K562 (cell line): ENCODE results near the gene CKS2. TPM values are rescaled to one million over a fixed set of nuclear protein-coding genes. Genes with fewer than 3 reads are reported as not detected.

Experiments used
- ATAC-seq: fragments of 200-7000 bp; cut with Tn5 transposase; 3 replicates; pipeline ENCODE4 v1.9.1; 2020; ENCODE audit warnings: moderate library complexity
- BruUV-seq: library from RNA; stranded (reverse); fragments of 400-500 nt; replicated peaks from 2 replicates; lab custom pipeline; 2021; lab: Mats Ljungman, UMichigan
- CTCF ChIA-PET: fragments of 300-600 bp; formaldehyde crosslinking; extraction: SDS; loops from one replicate; lab custom pipeline; 2021; ENCODE audit warnings: low intra/inter-chr PET ratio; lab: Yijun Ruan, JAX
- POLR2A ChIA-PET: fragments of 300-600, 350-650 bp; sonication (Branson Sonifier 250); formaldehyde crosslinking; extraction: SDS; loops from one replicate; lab custom pipeline; 2021; ENCODE audit warnings: antibody characterized with exemption, inconsistent platforms; lab: Yijun Ruan, JAX
- DNase-seq, 4 experiments: peaks; one replicate each; pipeline versions ENCODE4 v3.0.0 to v3.0.0-alpha.2; 2011 to 2018; ENCODE audit warnings: low spot score in 3 of 4, mixed read lengths in 3 of 4; ENCODE audit errors: extremely low read depth in 1 of 4
- FAIRE-seq: peaks from 2 replicates; lab custom pipeline; 2011; peaks lifted over from hg19 to GRCh38; lab: Jason Lieb, UNC
- H2AFZ ChIP-seq: 2 replicates; pipeline ENCODE4 v1.6.0; 2011; ENCODE audit warnings: low read depth, low read length, control low read depth, inconsistent platforms
- H3K27ac ChIP-seq: fragments of 200-600 bp; 3 replicates; pipeline ENCODE4 v1.8.0; 2011; ENCODE audit warnings: low read depth, mild to moderate bottlenecking, control low read depth, inconsistent platforms, low read length, moderate library complexity, mixed read lengths; ENCODE audit errors: extremely low read depth
- H3K27me3 ChIP-seq, 2 experiments: fragments of 300-600 bp in 1 of 2; 2 replicates in 1 of 2; 3 replicates in 1 of 2; pipeline versions ENCODE4 v1.6.0 to v1.8.0; 2011; ENCODE audit warnings: inconsistent platforms in 2 of 2, low read length in 2 of 2, mild to moderate bottlenecking in 1 of 2, mixed read lengths in 1 of 2, moderate library complexity in 1 of 2; ENCODE audit not compliant: control insufficient read depth in 2 of 2, insufficient read depth in 2 of 2
- H3K36me3 ChIP-seq: fragments of 300-600 bp; 3 replicates; pipeline ENCODE4 v1.8.0; 2011; ENCODE audit warnings: mild to moderate bottlenecking, low read length, inconsistent platforms; ENCODE audit not compliant: control insufficient read depth, insufficient read depth
- H3K4me1 ChIP-seq, 2 experiments: fragments of 200-600 bp in 1 of 2; replicated peaks in 1 of 2; 2 replicates in 1 of 2; 3 replicates in 1 of 2; pipeline versions ENCODE4 v1.5.1 to v1.8.0; 2011; ENCODE audit warnings: inconsistent platforms in 2 of 2, low read length in 2 of 2, mild to moderate bottlenecking in 1 of 2, mixed read lengths in 1 of 2, moderate library complexity in 1 of 2; ENCODE audit not compliant: control insufficient read depth in 2 of 2, insufficient read depth in 2 of 2
- H3K4me2 ChIP-seq: 2 replicates; pipeline ENCODE4 v1.6.1; 2011; ENCODE audit warnings: low read length, control low read depth, inconsistent platforms, mixed read lengths; ENCODE audit not compliant: insufficient read depth
- H3K4me3 ChIP-seq: fragments of 200-600 bp; sonication (generic), shearing (Covaris generic); 2 replicates; pipeline ENCODE4 v1.5.1; 2016; ENCODE audit warnings: control low read depth, inconsistent platforms
- H3K79me2 ChIP-seq: fragments of 200-600 bp; 3 replicates; pipeline ENCODE4 v1.8.0; 2011; ENCODE audit warnings: low read length, inconsistent platforms; ENCODE audit not compliant: control insufficient read depth, insufficient read depth
- H3K9ac ChIP-seq, 2 experiments: 2 replicates each; pipeline versions ENCODE4 v1.6.0 to v1.6.1; 2011; ENCODE audit warnings: low read depth in 2 of 2, low read length in 2 of 2, control low read depth in 1 of 2, inconsistent platforms in 1 of 2, mild to moderate bottlenecking in 1 of 2, mixed read lengths in 1 of 2; ENCODE audit not compliant: insufficient read depth in 1 of 2
- H3K9me1 ChIP-seq: one replicate; pipeline ENCODE4 v1.6.0; 2011; ENCODE audit warnings: inconsistent platforms, mild to moderate bottlenecking, low read length, moderate library complexity; ENCODE audit not compliant: control insufficient read depth, insufficient read depth
- H3K9me3 ChIP-seq: replicated peaks from 2 replicates; pipeline ENCODE4 v1.5.1; 2011; ENCODE audit warnings: low read depth, low read length, inconsistent platforms; ENCODE audit not compliant: control insufficient read depth, insufficient read depth
- H4K20me1 ChIP-seq: replicated peaks from 2 replicates; pipeline ENCODE4 v1.6.1; 2011; ENCODE audit warnings: low read length, inconsistent platforms, mixed read lengths; ENCODE audit not compliant: control insufficient read depth, insufficient read depth
- ELF1 ChIP-seq: fragments of 200-800 bp; sonication (Bioruptor generic); IDR thresholded peaks from 2 replicates; pipeline ENCODE4 v1.6.1; 2016; ENCODE audit warnings: missing genetic modification characterization, missing compliant biosample characterization
- GMEB1 ChIP-seq: fragments of 250-450 bp; sonication (Bioruptor Pico); IDR thresholded peaks from 2 replicates; pipeline ENCODE4 v1.4.0; 2020; ENCODE audit warnings: mild to moderate bottlenecking
- JUND ChIP-seq, 2 experiments: IDR thresholded peaks; 2 replicates in 1 of 2; 3 replicates in 1 of 2; pipeline ENCODE4 v1.6.1; 2011; ENCODE audit warnings: borderline replicate concordance in 2 of 2, low read depth in 2 of 2, low read length in 2 of 2, improper control_type of control experiment in 1 of 2, missing biosample characterization in 1 of 2, missing genetic modification characterization in 1 of 2, missing genetic modification reagents in 1 of 2
- MTA3 ChIP-seq: fragments of 450-650 bp; formaldehyde crosslinking; IDR thresholded peaks from 2 replicates; pipeline ENCODE4 v1.6.1; 2017; ENCODE audit warnings: mild to moderate bottlenecking, borderline replicate concordance
- NR4A1 ChIP-seq, 2 experiments: fragments of 250-450 bp in 1 of 2; fragments of 450-650 bp in 1 of 2; sonication (Bioruptor Pico) in 1 of 2; IDR thresholded peaks; 2 replicates each; pipeline versions ENCODE4 v1.4.0 to v1.6.1; 2016 to 2020; ENCODE audit warnings: mild to moderate bottlenecking in 2 of 2, missing compliant biosample characterization in 1 of 2, missing genetic modification characterization in 1 of 2, moderate library complexity in 1 of 2
- POLR2H ChIP-seq: IDR thresholded peaks from 2 replicates; pipeline ENCODE4 v1.6.1; 2016; ENCODE audit warnings: missing genetic modification characterization, low read depth, mild to moderate bottlenecking, control low read depth, missing compliant biosample characterization, moderate library complexity
- RBBP5 ChIP-seq: fragments of 200-600 bp; sonication (generic); IDR thresholded peaks from 2 replicates; pipeline ENCODE4 v1.6.1; 2012; ENCODE audit warnings: borderline replicate concordance, mild to moderate bottlenecking, low read length, control low read depth, inconsistent platforms; ENCODE audit not compliant: insufficient read depth, poor library complexity, severe bottlenecking
- SIN3B ChIP-seq: fragments of 450-650 bp; IDR thresholded peaks from 2 replicates; pipeline ENCODE4 v1.6.1; 2017; ENCODE audit warnings: low read depth, mild to moderate bottlenecking, moderate library complexity
- WHSC1 ChIP-seq: IDR thresholded peaks from one replicate; pipeline ENCODE4 v1.6.1; 2012; ENCODE audit warnings: low read length, control low read depth, inconsistent platforms
- ZNF12 ChIP-seq: sonication (generic); formaldehyde crosslinking; IDR thresholded peaks from 2 replicates; pipeline ENCODE4 v1.4.0; 2020; ENCODE audit warnings: mild to moderate bottlenecking, missing genetic modification reagents
- WGBS: fragments of 100-300 bp; shearing (Covaris generic); methylation state at CpG from one replicate; pipeline ENCODE4 v1.1.6; 2016; ENCODE audit warnings: low coverage, mixed read lengths; ENCODE audit not compliant: insufficient coverage; ENCODE audit errors: missing lambda C conversion rate; 5-methylcytosine and 5-hydroxymethylcytosine counted together
- in situ Hi-C: fragments of 300-500 bp; cut with MboI; formaldehyde crosslinking; loops from 4 replicates; pipeline ENCODE4 v1.15.0; 2018; ENCODE audit warnings: inconsistent platforms, mixed read lengths
- intact Hi-C: fragments of 100-400 bp; cut with micrococcal nuclease; formaldehyde crosslinking; loops from 2 replicates; pipeline ENCODE4 v1.14.2; 2022
- polyA plus RNA-seq, 8 experiments: library from polyadenylated mRNA; depleted of rRNA in 4 of 8; stranded (reverse) in 5 of 8; unstranded in 3 of 8; fragments of >200 nt; fragmentation: Nextera tagmentation in 2 of 8; fragmentation: Illumina TruSeq in 1 of 8; extraction: Ambion mirVana in 2 of 8; extraction: Trizol in 1 of 8; gene quantifications; 2 replicates each; pipeline versions ENCODE4 v1.2.1 to v1.2.3, GENCODE V29; 2011 to 2014; ENCODE audit warnings: inconsistent platforms in 1 of 8, missing spikeins in 1 of 8
- total RNA-seq, 7 experiments: library from RNA; depleted of rRNA in 6 of 7; stranded (reverse); fragments of >200 nt in 6 of 7; fragmentation: Illumina TruSeq in 2 of 7; extraction: Trizol in 2 of 7; gene quantifications; 2 replicates each; pipeline versions ENCODE4 v1.2.1 to v1.2.3, GENCODE V29; 2011 to 2021; ENCODE audit warnings: low replicate concordance in 1 of 7

CKS2 gene
- total and polyA plus RNA-seq, 9 of the 15 experiments (the other 6 are each of a cell fraction or from before 2014, with no cell fraction given) = 123 to 941 (median 321) TPM

GRCh38 chr9:89362647-89363310, 51.8 kb downstream of the CKS2 start (continued):
- no peak for TF ChIP-seq GMEB1 (CRISPR knock-in tag)

GRCh38 chr9:89363311-89363670, 52.3 kb downstream of the CKS2 start:
- no peak overlapping the region for H3K9ac ChIP-seq
- DNase-seq (no peak), FAIRE-seq (no peak), ATAC-seq (no peak)
- no peak overlapping the region for H3K27ac ChIP-seq
- no peak overlapping the region for H3K4me2 ChIP-seq
- POLR2A ChIA-PET = no interaction called here
- intact Hi-C loops = no loop called here
- no peak overlapping the region for H3K4me3 ChIP-seq
- H3K79me2 ChIP-seq = no peaks in the 10 kb centered on the region
- 58% methylated on average over 4 of the region's 6 CpGs for WGBS
- H3K36me3 ChIP-seq = peaks cover 32% of the 10 kb centered on the region; the same call in 2 of the 3 replicates
- no peaks in the 10 kb centered on the region; a peak in 1 of 5 replicates for H3K4me1 ChIP-seq
- peaks cover 0 to 1% of the 10 kb centered on the region in 2 experiments; a peak in 1 of 5 replicates for H3K27me3 ChIP-seq
- H2AFZ ChIP-seq = no peak overlapping the region
- in situ Hi-C loops = no loop called here
- no peaks in the 10 kb centered on the region for H3K9me1 ChIP-seq
- TF ChIP-seq WHSC1 (no peak), POLR2H (no peak), MTA3 (no peak), ZNF12 (no peak), SIN3B (no peak), NR4A1 (CRISPR knock-in tag; IDR thresholded peaks at IDR 0.05) (no peak), NR4A1 (tag; IDR thresholded peaks at IDR 0.05) (no peak), ELF1 (tag) (no peak), JUND (IDR thresholded peaks at IDR 0.05; ENCODE audit: borderline replicate concordance, low read depth, low read length) (no peak), JUND (tag; IDR thresholded peaks at IDR 0.05; ENCODE audit: borderline replicate concordance, low read depth, low read length) (no peak), RBBP5 (no peak)
- TF ChIP-seq, all 486 proteins: peak for 0
- Histone ChIP-seq H3K9me3 (no peaks in the 10 kb centered on the region), H4K20me1 (no peaks in the 10 kb centered on the region)
- BruUV-seq = no TSS peak
- CTCF ChIA-PET = no interaction called here
